WERI-Rb-1 (cell line): ENCODE data around the gene MED27.
"Not testable (repeated sequence)": the region's sequence is repeated elsewhere in the genome, so short reads cannot be mapped to it uniquely, and the experiment has no call there.

Experiments
- DNase-seq: peaks from one replicate; pipeline ENCODE4 v3.0.0-alpha.2; 2020
- H3K27ac ChIP-seq: fragments of 250-450 bp; sonication (Bioruptor Pico); 2 replicates; pipeline ENCODE4 v1.5.1; 2020; ENCODE audit warnings: mild to moderate bottlenecking, moderate library complexity
- H3K27me3 ChIP-seq: fragments of 250-450 bp; sonication (Bioruptor Pico); 2 replicates; pipeline ENCODE4 v1.5.1; 2021; ENCODE audit warnings: mild to moderate bottlenecking, low read depth, moderate library complexity; ENCODE audit not compliant: insufficient read depth, severe bottlenecking
- H3K36me3 ChIP-seq: fragments of 250-450 bp; sonication (Bioruptor Pico); 2 replicates; pipeline ENCODE4 v1.5.1; 2020; ENCODE audit warnings: mild to moderate bottlenecking, moderate library complexity
- H3K4me3 ChIP-seq: 2 replicates; pipeline ENCODE4 v1.5.1; 2011; ENCODE audit warnings: low read depth, mild to moderate bottlenecking, control low read depth, low read length
- H3K9me3 ChIP-seq: fragments of 250-450 bp; sonication (Bioruptor Pico); 2 replicates; pipeline ENCODE4 v1.5.1; 2021; ENCODE audit warnings: mild to moderate bottlenecking, moderate library complexity; ENCODE audit not compliant: severe bottlenecking
- CTCF ChIP-seq: IDR thresholded peaks from 2 replicates; pipeline ENCODE4 v1.5.1; 2011; ENCODE audit warnings: low read depth, mild to moderate bottlenecking, control low read depth, inconsistent platforms, low read length

Gene MED27

DNA sequence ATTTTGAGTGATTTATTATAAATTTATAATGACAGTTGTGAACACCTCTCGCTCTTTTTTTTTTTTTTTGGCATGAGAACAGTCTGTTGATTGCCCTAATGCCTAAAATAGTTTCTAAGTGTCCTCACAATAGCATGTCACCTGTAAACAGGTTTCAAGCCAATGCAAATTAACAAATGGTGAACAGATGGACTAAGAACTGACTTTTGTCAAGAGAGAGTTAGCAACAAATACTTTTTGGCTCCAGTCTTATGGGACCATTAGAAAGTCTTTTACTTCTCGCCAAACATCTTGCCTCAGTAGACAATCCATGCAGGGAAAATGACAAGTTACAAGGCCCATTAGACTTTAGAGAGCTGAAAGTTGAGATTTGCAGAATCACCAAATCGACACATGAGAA lies 67.8 kb downstream of the MED27 start:
- Histone ChIP-seq H3K36me3 (peaks cover 19% of the 10 kb centered on the region), H3K27me3 (no peaks in the 10 kb centered on the region), H3K27ac (no peak overlapping the region), H3K4me3 (no peak overlapping the region), H3K9me3 (no peaks in the 10 kb centered on the region)
- no peak for TF ChIP-seq CTCF
- DNase-seq = no peak

DNA sequence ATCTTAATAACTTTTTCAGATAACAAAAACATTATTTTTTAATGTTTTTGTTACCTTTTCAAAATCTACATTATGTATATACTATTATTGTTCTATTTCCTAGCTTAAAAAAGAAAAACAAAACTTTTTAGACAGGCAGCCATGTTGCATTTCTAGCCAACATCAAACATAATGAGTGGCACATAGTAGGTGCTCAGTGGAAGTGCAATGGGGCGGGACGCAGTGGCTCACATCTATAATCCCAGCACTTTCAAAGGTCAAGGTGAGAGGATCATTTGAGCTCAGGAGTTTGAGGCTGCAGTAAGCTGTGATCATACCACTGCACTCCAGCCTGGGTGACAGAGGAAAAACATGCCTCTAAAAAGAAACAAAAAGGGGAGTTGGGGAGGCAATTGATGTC lies 68.4 kb downstream of the MED27 start:
- no peak for DNase-seq
- Histone ChIP-seq H3K9me3 (no peaks in the 10 kb centered on the region), H3K27ac (no peak overlapping the region), H3K4me3 (no peak overlapping the region), H3K36me3 (peaks cover 19% of the 10 kb centered on the region), H3K27me3 (no peaks in the 10 kb centered on the region)
- no peak for TF ChIP-seq CTCF

- peaks cover 19% of the 10 kb centered on the region for H3K36me3 ChIP-seq
- H3K27me3 ChIP-seq, H3K9me3 ChIP-seq, H3K27ac ChIP-seq, H3K4me3 ChIP-seq, DNase-seq: not testable (repeated sequence)
Measured at GRCh38 chr9:132010201-132010600, 69.5 kb downstream of the MED27 start.

GRCh38 chr9:132008855-132009812 lies 70.5 kb downstream of the MED27 start:
- H3K9me3 ChIP-seq = no peaks in the 10 kb centered on the region
- H3K27me3 ChIP-seq = no peaks in the 10 kb centered on the region
- H3K4me3 ChIP-seq = no peak overlapping the region
- DNase-seq = no peak
- peaks cover 17% of the 10 kb centered on the region for H3K36me3 ChIP-seq
- H3K27ac ChIP-seq = no peak overlapping the region
- no peak for TF ChIP-seq CTCF

- H3K27me3 ChIP-seq = no peaks in the 10 kb centered on the region
Measured at GRCh38 chr9:132008184-132008803, 71.4 kb downstream of the MED27 start.

More at GRCh38 chr9:132008184-132008803, 71.4 kb downstream of the MED27 start:
- Histone ChIP-seq H3K27ac (no peak overlapping the region), H3K36me3 (peaks cover 10% of the 10 kb centered on the region), H3K4me3 (no peak overlapping the region), H3K9me3 (no peaks in the 10 kb centered on the region)
- DNase-seq = no peak
- TF ChIP-seq CTCF = no peak
